H9 (cell line): Measurements from ENCODE around the gene VASP. TPM values are rescaled to one million over a fixed set of nuclear protein-coding genes. Genes with fewer than 3 reads are reported as not detected.

Source experiments
- DNase-seq: peaks from one replicate; pipeline ENCODE4 v3.0.0-alpha.2; 2017
- H2AFZ ChIP-seq: one replicate; pipeline ENCODE4 v1.6.1; 2013; ENCODE audit warnings: mild to moderate bottlenecking, low read length, control low read depth, moderate library complexity
- H2AK5ac ChIP-seq: 2 replicates; pipeline ENCODE4 v1.6.1; 2013; ENCODE audit warnings: low read length, control low read depth, mixed read lengths; ENCODE audit not compliant: insufficient read length
- H2BK120ac ChIP-seq: one replicate; pipeline ENCODE4 v1.6.1; 2013; ENCODE audit warnings: low read depth, mild to moderate bottlenecking, low read length, control low read depth, inconsistent platforms; ENCODE audit not compliant: poor library complexity, severe bottlenecking
- H2BK12ac ChIP-seq: 2 replicates; pipeline ENCODE4 v1.6.1; 2013; ENCODE audit warnings: low read length, control low read depth, mixed read lengths, low read depth; ENCODE audit not compliant: insufficient read length
- H2BK15ac ChIP-seq: 2 replicates; pipeline ENCODE4 v1.6.1; 2013; ENCODE audit warnings: low read depth, low read length, control low read depth
- H2BK20ac ChIP-seq: one replicate; pipeline ENCODE4 v1.6.1; 2013; ENCODE audit warnings: low read depth, mild to moderate bottlenecking, low read length, control low read depth, inconsistent platforms; ENCODE audit not compliant: poor library complexity, severe bottlenecking
- H2BK5ac ChIP-seq: 2 replicates; pipeline ENCODE4 v1.6.1; 2013; ENCODE audit warnings: low read length, control low read depth, mixed read lengths; ENCODE audit not compliant: insufficient read length
- H3K14ac ChIP-seq: 2 replicates; pipeline ENCODE4 v1.6.1; 2013; ENCODE audit warnings: low read length, control low read depth; ENCODE audit not compliant: insufficient read depth
- H3K18ac ChIP-seq: 2 replicates; pipeline ENCODE4 v1.6.1; 2013; ENCODE audit warnings: low read depth, mild to moderate bottlenecking, mixed read lengths, low read length, control low read depth; ENCODE audit not compliant: insufficient read length
- H3K23ac ChIP-seq: 2 replicates; pipeline ENCODE4 v1.6.1; 2013; ENCODE audit warnings: low read length, control low read depth, mixed read lengths, low read depth; ENCODE audit not compliant: insufficient read length
- H3K23me2 ChIP-seq: 2 replicates; pipeline ENCODE4 v1.6.1; 2013; ENCODE audit warnings: low read depth, mild to moderate bottlenecking, mixed read lengths, low read length, control low read depth; ENCODE audit not compliant: insufficient read length, poor library complexity, severe bottlenecking
- H3K27ac ChIP-seq: 2 replicates; pipeline ENCODE4 v1.5.1; 2013; ENCODE audit warnings: low read length, control low read depth, mixed read lengths, low read depth; ENCODE audit not compliant: insufficient read length
- H3K27me3 ChIP-seq: 2 replicates; pipeline ENCODE4 v1.6.1; 2013; ENCODE audit warnings: low read length, control low read depth, inconsistent platforms; ENCODE audit not compliant: insufficient read depth
- H3K4ac ChIP-seq: 2 replicates; pipeline ENCODE4 v1.6.1; 2013; ENCODE audit warnings: low read depth, mild to moderate bottlenecking, control low read depth, inconsistent platforms, low read length, moderate library complexity
- H3K4me1 ChIP-seq: 2 replicates; pipeline ENCODE4 v1.6.1; 2013; ENCODE audit warnings: low read length, control low read depth, inconsistent platforms; ENCODE audit not compliant: insufficient read depth
- H3K4me2 ChIP-seq: 2 replicates; pipeline ENCODE4 v1.6.1; 2013; ENCODE audit warnings: low read length, control low read depth, mixed read lengths; ENCODE audit not compliant: insufficient read length, insufficient read depth
- H3K56ac ChIP-seq: 2 replicates; pipeline ENCODE4 v1.6.1; 2013; ENCODE audit warnings: low read depth, mild to moderate bottlenecking, mixed read lengths, low read length, control low read depth; ENCODE audit not compliant: insufficient read length
- H3K79me1 ChIP-seq: 2 replicates; pipeline ENCODE4 v1.6.1; 2013; ENCODE audit warnings: low read depth, mild to moderate bottlenecking, moderate library complexity, low read length, control low read depth, inconsistent platforms; ENCODE audit not compliant: insufficient read depth, poor library complexity, severe bottlenecking
- H3K79me2 ChIP-seq: 2 replicates; pipeline ENCODE4 v1.6.1; 2013; ENCODE audit warnings: low read length, control low read depth, inconsistent platforms; ENCODE audit not compliant: insufficient read depth
- H3K9ac ChIP-seq: 2 replicates; pipeline ENCODE4 v1.6.1; 2013; ENCODE audit warnings: low read length, control low read depth, mixed read lengths; ENCODE audit not compliant: insufficient read length; ENCODE audit errors: extremely low read depth
- H3K9me3 ChIP-seq: one replicate; pipeline ENCODE4 v1.6.1; 2013; ENCODE audit warnings: low read depth, low read length, inconsistent platforms; ENCODE audit not compliant: control insufficient read depth
- H3T11ph ChIP-seq: one replicate; pipeline ENCODE4 v1.6.1; 2013; ENCODE audit warnings: mild to moderate bottlenecking, low read length, control low read depth, inconsistent platforms
- H4K20me1 ChIP-seq: one replicate; pipeline ENCODE4 v1.6.1; 2013; ENCODE audit not compliant: control insufficient read depth, insufficient read length, insufficient read depth
- H4K5ac ChIP-seq: 2 replicates; pipeline ENCODE4 v1.6.1; 2013; ENCODE audit warnings: low read depth, mild to moderate bottlenecking, mixed read lengths, low read length, control low read depth; ENCODE audit not compliant: insufficient read length
- H4K8ac ChIP-seq: replicated peaks from 2 replicates; pipeline ENCODE4 v1.6.1; 2013; ENCODE audit warnings: low read length, control low read depth, mixed read lengths, low read depth; ENCODE audit not compliant: insufficient read length
- H4K91ac ChIP-seq: 2 replicates; pipeline ENCODE4 v1.6.1; 2013; ENCODE audit warnings: low read depth, mild to moderate bottlenecking, moderate library complexity, mixed read lengths, low read length, control low read depth; ENCODE audit not compliant: insufficient read length
- H3K27ac Mint-ChIP-seq, 3 experiments: 2 replicates in 2 of 3; 3 replicates in 1 of 3; pipeline ENCODE4 v1.8.0; 2020 to 2021; ENCODE audit warnings: mixed read lengths in 3 of 3, mild to moderate bottlenecking in 1 of 3, moderate library complexity in 1 of 3
- H3K27me3 Mint-ChIP-seq: 2 replicates; pipeline ENCODE4 v1.8.0; 2021; ENCODE audit warnings: low read depth, mild to moderate bottlenecking, moderate library complexity, mixed read lengths
- H3K36me3 Mint-ChIP-seq, 3 experiments: 2 replicates in 2 of 3; 3 replicates in 1 of 3; pipeline ENCODE4 v1.8.0; 2020 to 2021; ENCODE audit warnings: low read depth in 3 of 3, mixed read lengths in 3 of 3; ENCODE audit not compliant: insufficient read depth in 1 of 3
- H3K4me1 Mint-ChIP-seq, 2 experiments: 2 replicates each; pipeline ENCODE4 v1.8.0; 2020; ENCODE audit warnings: mixed read lengths in 2 of 2
- H3K4me3 Mint-ChIP-seq, 2 experiments: 2 replicates in 1 of 2; 3 replicates in 1 of 2; pipeline ENCODE4 v1.8.0; 2020 to 2021; ENCODE audit warnings: mild to moderate bottlenecking in 2 of 2, mixed read lengths in 2 of 2, moderate library complexity in 1 of 2
- H3K9me3 Mint-ChIP-seq, 2 experiments: 2 replicates in 1 of 2; 3 replicates in 1 of 2; pipeline ENCODE4 v1.8.0; 2020; ENCODE audit warnings: mild to moderate bottlenecking in 2 of 2, mixed read lengths in 2 of 2, moderate library complexity in 1 of 2
- CTCF ChIP-seq: fragments of 200-600 bp; sonication (generic); conservative IDR thresholded peaks from 3 replicates; pipeline ENCODE4 v1.8.0; 2021; ENCODE audit warnings: antibody characterized with exemption, mild to moderate bottlenecking
- WGBS: extraction: QIAGEN DNeasy Blood & Tissue Kit; methylation state at CpG from one replicate; pipeline ENCODE4 v1.1.7; 2013; ENCODE audit warnings: missing lambda C conversion rate, low lambda C conversion rate, mixed read lengths; ENCODE audit not compliant: insufficient read length; ENCODE audit errors: extremely low coverage; 5-methylcytosine and 5-hydroxymethylcytosine counted together
- total RNA-seq: library from RNA; stranded (reverse); gene quantifications from 2 replicates; pipeline ENCODE4 v1.2.1, GENCODE V29; 2021

The VASP gene
- total RNA-seq, 1 experiment from 2014 or later: 157 TPM

- no peak overlapping the region for H3K9ac ChIP-seq
- no peaks in the 10 kb centered on the region for H4K20me1 ChIP-seq
- no peak overlapping the region; a peak in 1 of 7 replicates for H3K27ac Mint-ChIP-seq
- H2BK12ac ChIP-seq: no peak overlapping the region
- H3K18ac ChIP-seq: no peak overlapping the region
- no peak overlapping the region for H2AFZ ChIP-seq
- no peak overlapping the region for H3K56ac ChIP-seq
- H3K9me3 ChIP-seq: no peaks in the 10 kb centered on the region
- H3K27me3 Mint-ChIP-seq: peaks cover 3% of the 10 kb centered on the region; the same call in 1 of the 2 replicates
- H3K9me3 Mint-ChIP-seq: peaks cover 0 to 2% of the 10 kb centered on the region in 2 experiments; a peak in 1 of 5 replicates
- no peak overlapping the region for H2BK15ac ChIP-seq
- no peak overlapping the region for H3K27ac ChIP-seq
- TF ChIP-seq CTCF: no peak
- H2BK120ac ChIP-seq: no peak overlapping the region
- H4K8ac ChIP-seq: no peak overlapping the region
- H2AK5ac ChIP-seq: no peak overlapping the region
- no peaks in the 10 kb centered on the region for H3K27me3 ChIP-seq
- peaks cover 8 to 9% of the 10 kb centered on the region in 2 experiments for H3K4me1 Mint-ChIP-seq
- DNase-seq: no peak
- no peaks in the 10 kb centered on the region; the same call in 1 of the 2 replicates for H3K4me1 ChIP-seq
- H3K14ac ChIP-seq: no peak overlapping the region
- no peak overlapping the region for H4K5ac ChIP-seq
- no peak overlapping the region for H3T11ph ChIP-seq
- no peak overlapping the region for H4K91ac ChIP-seq
- no peak overlapping the region for H3K4me2 ChIP-seq
- peaks cover 0 to 9% (median 0%) of the 10 kb centered on the region in 3 experiments; a peak in 2 of 7 replicates for H3K36me3 Mint-ChIP-seq
- no peak overlapping the region for H3K23ac ChIP-seq
- H3K79me1 ChIP-seq: no peaks in the 10 kb centered on the region
- no peak overlapping the region for H3K4ac ChIP-seq
- no peak overlapping the region for H3K4me3 Mint-ChIP-seq
- H2BK5ac ChIP-seq: no peak overlapping the region
- no peaks in the 10 kb centered on the region for H3K79me2 ChIP-seq
- no peak overlapping the region for H2BK20ac ChIP-seq
- WGBS: no CpG with 5 or more reads among the region's 5 CpGs
- peaks cover 5% of the 10 kb centered on the region for H3K23me2 ChIP-seq
Observed at GRCh38 chr19:45483033-45483432, 24.2 kb upstream of the VASP start.
